Ammon's horn (tissue), 1 donor: Measurements from ENCODE around the gene MYO19.
"Not testable (repeated sequence)": the region's sequence is repeated elsewhere in the genome, so short reads cannot be mapped to it uniquely, and the experiment has no call there.

Experiments
- DNase-seq: peaks from one replicate; pipeline ENCODE4 v3.0.0-alpha.2; 2016; ENCODE audit warnings: low spot score

MYO19 gene

DNA sequence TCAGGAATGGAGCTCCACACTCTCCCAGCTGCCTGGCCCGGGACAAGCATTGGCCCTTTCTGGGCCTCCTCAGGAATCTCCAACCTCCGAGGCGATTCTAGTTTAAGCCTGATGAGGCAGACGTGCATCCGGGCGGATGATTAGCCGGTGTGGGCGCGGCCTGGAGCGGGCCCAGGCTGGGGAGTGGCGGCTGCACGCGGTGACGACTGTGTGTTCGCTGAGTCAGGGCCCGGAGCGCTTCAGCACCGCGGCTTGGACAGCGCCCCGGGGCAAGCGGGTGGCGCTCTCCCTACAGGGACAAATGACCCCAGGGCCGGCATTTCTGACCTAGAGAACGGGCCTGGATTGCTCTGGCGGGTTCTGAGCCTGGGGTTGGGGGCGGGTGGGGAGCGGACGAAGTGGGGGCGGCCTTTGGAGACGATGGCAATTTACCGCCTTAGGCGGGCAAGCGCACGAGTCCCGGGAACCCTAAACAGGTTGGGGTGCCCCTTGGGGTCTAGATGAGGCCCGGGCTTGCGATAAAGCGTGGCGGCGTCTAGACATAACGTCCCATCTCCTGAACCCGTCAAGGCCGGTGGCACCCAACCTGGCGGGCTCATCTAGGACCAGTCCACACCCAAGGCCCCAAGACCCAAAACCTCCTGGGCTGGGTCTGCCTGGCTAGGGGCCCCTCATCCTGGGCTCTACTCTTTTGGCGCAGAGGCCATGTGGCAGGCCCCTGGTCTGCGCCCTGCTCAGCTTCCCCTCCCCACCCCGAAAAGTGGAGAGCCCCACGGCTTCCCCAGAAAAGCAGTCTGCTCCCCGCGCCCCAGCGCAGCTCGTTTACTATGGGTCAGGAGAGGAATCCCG is 70.5 kb downstream of the MYO19 start:
- peak; percentile 25 for DNase-seq

- DNase-seq = no peak
Measured at GRCh38 chr17:36461330-36462110, 73.1 kb downstream of the MYO19 start.

DNA sequence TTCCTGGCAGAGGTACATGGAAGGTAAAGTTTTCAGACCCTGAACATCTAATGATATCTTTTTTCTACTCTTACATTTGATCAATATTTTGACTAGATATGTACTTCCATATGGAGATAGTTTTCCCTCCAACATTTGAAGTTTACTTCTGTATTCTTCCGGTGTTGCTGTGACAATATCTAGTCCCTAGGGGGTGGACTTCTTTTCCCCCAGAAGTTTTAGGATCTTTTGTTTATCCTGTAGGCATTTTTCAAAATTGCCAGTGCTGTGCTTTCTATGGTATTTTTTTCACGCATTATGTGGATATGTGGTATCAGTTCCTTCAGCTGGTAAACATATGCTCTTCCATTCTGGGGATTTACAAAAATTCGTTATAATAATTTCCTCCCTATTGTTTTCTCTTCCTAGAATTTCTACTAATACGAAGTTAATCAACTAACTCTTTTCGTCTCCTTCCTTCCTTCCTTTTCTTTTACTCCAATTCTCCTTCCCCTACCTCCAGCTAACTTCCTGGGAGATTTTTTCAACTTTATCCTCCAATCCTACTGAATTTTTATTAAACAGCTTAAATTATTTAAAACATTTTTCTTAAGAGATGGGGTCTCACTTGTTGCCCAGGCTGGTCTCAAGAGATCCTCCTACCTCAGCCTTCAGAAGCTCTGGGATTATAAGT is 74.3 kb downstream of the MYO19 start:
- DNase-seq = no peak

DNA sequence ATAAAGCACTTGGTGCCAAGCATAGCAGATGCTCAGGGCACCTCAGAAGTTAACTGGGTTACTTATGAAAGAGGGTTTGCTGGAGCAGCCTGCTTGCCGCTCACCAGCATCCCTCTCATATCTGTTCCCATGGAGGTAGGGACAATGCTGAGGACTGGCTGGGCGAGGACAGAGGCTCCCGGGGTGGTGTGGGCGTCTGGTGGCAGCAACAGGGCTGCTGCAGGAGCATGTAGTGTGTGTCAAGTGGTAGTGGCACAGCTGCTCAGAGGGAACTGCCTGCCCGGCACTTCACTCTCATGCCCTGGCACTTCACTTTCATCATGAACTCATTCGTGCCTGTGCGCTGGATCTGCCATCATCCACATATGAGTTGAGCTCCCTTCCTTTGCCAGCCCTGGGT is 75.1 kb downstream of the MYO19 start:
- no peak for DNase-seq

DNA sequence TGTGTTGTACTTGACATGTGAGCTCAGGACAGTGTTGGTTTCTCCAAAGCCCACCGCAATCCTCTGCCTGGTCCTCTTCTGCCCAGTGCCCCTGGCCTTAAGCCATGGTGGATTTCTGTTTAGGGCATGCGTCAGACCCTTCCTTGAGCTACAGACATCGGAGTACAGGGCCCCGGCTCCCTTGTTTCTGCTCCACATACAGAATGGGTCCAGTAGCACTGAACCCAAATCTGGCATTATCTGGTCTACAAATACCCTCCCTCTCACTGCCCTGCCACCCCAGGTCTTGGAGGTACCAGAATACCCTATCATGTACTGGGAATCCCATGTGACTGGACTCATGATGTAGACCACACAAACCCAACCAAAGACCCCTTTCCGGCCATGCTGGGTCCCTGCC is 75.6 kb downstream of the MYO19 start:
- no peak for DNase-seq

DNA sequence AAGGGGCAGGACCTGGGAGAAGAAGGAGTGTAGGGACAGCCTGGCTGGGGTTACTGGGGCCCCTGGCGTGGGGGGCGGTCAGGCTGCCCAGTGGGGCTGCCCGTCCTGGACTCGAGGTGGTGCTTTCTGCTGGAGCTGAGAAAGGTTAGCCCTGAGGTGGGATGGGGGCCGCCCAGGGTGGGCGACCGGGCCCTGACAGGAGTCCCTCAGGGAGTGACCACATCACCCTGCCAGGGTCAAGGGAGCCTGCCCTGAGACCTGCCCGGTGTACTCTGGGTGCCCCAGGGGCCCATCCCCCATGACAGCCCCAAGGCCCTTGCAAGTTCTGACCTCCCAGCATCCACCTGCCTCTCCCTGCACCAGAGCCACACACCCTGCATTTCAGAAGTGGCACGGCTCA is 77.0 kb downstream of the MYO19 start:
- DNase-seq = not testable (repeated sequence)

- not testable (repeated sequence) for DNase-seq
Measured at GRCh38 chr17:36452888-36453287, 81.8 kb downstream of the MYO19 start.

GRCh38 chr17:36449997-36450396 is 84.7 kb downstream of the MYO19 start:
- not testable (repeated sequence) for DNase-seq
